ENCODE measurements around the gene SMIM1.

- TF ChIP-seq, protein P1, sequence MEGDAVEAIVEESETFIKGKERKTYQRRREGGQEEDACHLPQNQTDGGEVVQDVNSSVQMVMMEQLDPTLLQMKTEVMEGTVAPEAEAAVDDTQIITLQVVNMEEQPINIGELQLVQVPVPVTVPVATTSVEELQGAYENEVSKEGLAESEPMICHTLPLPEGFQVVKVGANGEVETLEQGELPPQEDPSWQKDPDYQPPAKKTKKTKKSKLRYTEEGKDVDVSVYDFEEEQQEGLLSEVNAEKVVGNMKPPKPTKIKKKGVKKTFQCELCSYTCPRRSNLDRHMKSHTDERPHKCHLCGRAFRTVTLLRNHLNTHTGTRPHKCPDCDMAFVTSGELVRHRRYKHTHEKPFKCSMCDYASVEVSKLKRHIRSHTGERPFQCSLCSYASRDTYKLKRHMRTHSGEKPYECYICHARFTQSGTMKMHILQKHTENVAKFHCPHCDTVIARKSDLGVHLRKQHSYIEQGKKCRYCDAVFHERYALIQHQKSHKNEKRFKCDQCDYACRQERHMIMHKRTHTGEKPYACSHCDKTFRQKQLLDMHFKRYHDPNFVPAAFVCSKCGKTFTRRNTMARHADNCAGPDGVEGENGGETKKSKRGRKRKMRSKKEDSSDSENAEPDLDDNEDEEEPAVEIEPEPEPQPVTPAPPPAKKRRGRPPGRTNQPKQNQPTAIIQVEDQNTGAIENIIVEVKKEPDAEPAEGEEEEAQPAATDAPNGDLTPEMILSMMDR (IDR thresholded peaks at IDR 0.05; ENCODE audit: extremely low read depth in 1 of 2, insufficient read depth in 1 of 2, low read depth in 1 of 2, low read length in 2 of 2): no peak
- TF ChIP-seq MYC (IDR thresholded peaks at IDR 0.05; ENCODE audit: low read depth, low read length) (no peak), POLR2A (IDR thresholded peaks at IDR 0.05; ENCODE audit: low read depth, low read length) (no peak), EZH2 (IDR thresholded peaks at IDR 0.05; ENCODE audit: borderline replicate concordance, low read depth, low read length, severe bottlenecking) (no peak)
- TF ChIP-seq, protein P2, sequence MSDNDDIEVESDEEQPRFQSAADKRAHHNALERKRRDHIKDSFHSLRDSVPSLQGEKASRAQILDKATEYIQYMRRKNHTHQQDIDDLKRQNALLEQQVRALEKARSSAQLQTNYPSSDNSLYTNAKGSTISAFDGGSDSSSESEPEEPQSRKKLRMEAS (IDR thresholded peaks at IDR 0.05; ENCODE audit: insufficient read depth, insufficient read length): no peak
Observed at GRCh38 chr1:3738943-3739342, 33.6 kb upstream of the SMIM1 start.

Measured in endothelial cell of umbilical vein (primary cell).